SK-N-SH (cell line): ENCODE results near the gene IRGQ. TPM values are rescaled to one million over a fixed set of nuclear protein-coding genes. Genes with fewer than 3 reads are reported as not detected.

ENCODE experiments used
- CTCF ChIA-PET: fragments of 300-600, 350-600 bp; formaldehyde crosslinking; extraction: SDS; loops from one replicate; lab custom pipeline; 2021; lab: Yijun Ruan, JAX
- POLR2A ChIA-PET: fragments of 350-600 bp; sonication (Branson Sonifier 250); formaldehyde crosslinking; extraction: SDS; loops from one replicate; lab custom pipeline; 2020; ENCODE audit warnings: antibody characterized with exemption, inconsistent platforms; lab: Yijun Ruan, JAX
- DNase-seq: peaks from one replicate; pipeline ENCODE4 v3.0.0; 2012
- H2AFZ ChIP-seq: fragments of 200-600 bp; sonication (generic); 2 replicates; pipeline ENCODE4 v1.8.1; 2016; ENCODE audit warnings: antibody characterized with exemption, mild to moderate bottlenecking, low read depth
- H3F3A ChIP-seq: fragments of 200-600 bp; sonication (generic); replicated peaks from 2 replicates; pipeline ENCODE3; 2016; ENCODE audit warnings: antibody characterized with exemption, mild to moderate bottlenecking; ENCODE audit not compliant: insufficient read depth
- H3K27ac ChIP-seq, 2 experiments: fragments of 200-500 bp in 1 of 2; fragments of 200-600 bp in 1 of 2; sonication (Bioruptor generic) in 1 of 2; sonication (generic), shearing (Covaris generic) in 1 of 2; 2 replicates each; pipeline versions ENCODE4 v1.5.1 to v1.6.1; 2014 to 2016; ENCODE audit warnings: low read depth in 2 of 2, inconsistent platforms in 1 of 2, low read length in 1 of 2, mild to moderate bottlenecking in 1 of 2, mixed read lengths in 1 of 2
- H3K27me3 ChIP-seq: fragments of 200-600 bp; sonication (generic), shearing (Covaris generic); 2 replicates; pipeline ENCODE4 v1.6.1; 2016; ENCODE audit warnings: mixed run types; ENCODE audit not compliant: insufficient read depth
- H3K36me3 ChIP-seq, 2 experiments: fragments of 200-500 bp in 1 of 2; fragments of 200-600 bp in 1 of 2; sonication (Bioruptor generic) in 1 of 2; sonication (generic) in 1 of 2; replicated peaks in 1 of 2; 2 replicates each; pipeline versions ENCODE3 to v1.5.1; 2014 to 2016; ENCODE audit warnings: low read length in 1 of 2, mild to moderate bottlenecking in 1 of 2; ENCODE audit not compliant: insufficient read depth in 2 of 2, control insufficient read depth in 1 of 2
- H3K4me1 ChIP-seq, 2 experiments: fragments of 200-500 bp in 1 of 2; fragments of 200-600 bp in 1 of 2; sonication (Bioruptor generic) in 1 of 2; sonication (generic), shearing (Covaris generic) in 1 of 2; 2 replicates each; pipeline versions ENCODE4 v1.5.1 to v1.6.1; 2014 to 2016; ENCODE audit warnings: low read depth in 1 of 2, low read length in 1 of 2, mixed run types in 1 of 2; ENCODE audit not compliant: insufficient read depth in 2 of 2, control insufficient read depth in 1 of 2
- H3K4me2 ChIP-seq: fragments of 200-600 bp; sonication (generic), shearing (Covaris generic); 2 replicates; pipeline ENCODE4 v1.6.1; 2017; ENCODE audit warnings: mixed run types
- H3K4me3 ChIP-seq, 2 experiments: fragments of 200-500 bp in 1 of 2; fragments of 200-600 bp in 1 of 2; sonication (Bioruptor generic) in 1 of 2; sonication (generic), shearing (Covaris generic) in 1 of 2; 2 replicates each; pipeline versions ENCODE4 v1.5.1 to v1.8.1; 2014 to 2016; ENCODE audit warnings: low read depth in 2 of 2, inconsistent platforms in 1 of 2, low read length in 1 of 2, mild to moderate bottlenecking in 1 of 2, mixed read lengths in 1 of 2, moderate library complexity in 1 of 2
- H3K79me2 ChIP-seq: fragments of 200-600 bp; sonication (generic); 2 replicates; pipeline ENCODE4 v1.8.1; 2017; ENCODE audit warnings: mild to moderate bottlenecking; ENCODE audit not compliant: insufficient read depth
- H3K9ac ChIP-seq: fragments of 200-600 bp; sonication (generic); 2 replicates; pipeline ENCODE4 v1.6.1; 2017; ENCODE audit warnings: mixed run types
- H3K9me2 ChIP-seq: fragments of 200-600 bp; sonication (generic); 2 replicates; pipeline ENCODE4 v1.6.1; 2017; ENCODE audit warnings: mixed run types
- H3K9me3 ChIP-seq: fragments of 200-600 bp; sonication (generic); 2 replicates; pipeline ENCODE4 v1.6.1; 2017; ENCODE audit warnings: mixed run types, mild to moderate bottlenecking, moderate library complexity
- H4K20me1 ChIP-seq: fragments of 200-600 bp; sonication (generic); 2 replicates; pipeline ENCODE4 v1.6.1; 2017; ENCODE audit warnings: mild to moderate bottlenecking, mixed run types; ENCODE audit not compliant: insufficient read depth
- CHD2 ChIP-seq: fragments of 150-350 bp; IDR thresholded peaks from 2 replicates; pipeline ENCODE4 v1.6.1; 2018; ENCODE audit warnings: low read length; ENCODE audit not compliant: partially characterized antibody
- EP300 ChIP-seq, 2 experiments: IDR thresholded peaks; 2 replicates each; pipeline versions ENCODE4 v1.4.0 to v1.6.1; 2012; ENCODE audit warnings: borderline replicate concordance in 1 of 2, low read depth in 1 of 2, low read length in 1 of 2
- EZH2phosphoT487 ChIP-seq: fragments of 200-600 bp; sonication (generic); IDR thresholded peaks from 2 replicates; pipeline ENCODE4 v1.6.1; 2017; ENCODE audit warnings: low read depth, mixed run types, mild to moderate bottlenecking, antibody characterized with exemption, moderate library complexity, borderline replicate concordance
- FOXJ3 ChIP-seq: sonication (generic); formaldehyde crosslinking; IDR thresholded peaks from 2 replicates; pipeline ENCODE4 v1.5.1; 2020; ENCODE audit warnings: mild to moderate bottlenecking, missing genetic modification reagents
- FOXM1 ChIP-seq: IDR thresholded peaks from 2 replicates; pipeline ENCODE4 v1.4.0; 2012; ENCODE audit warnings: low read depth, mild to moderate bottlenecking
- GABPA ChIP-seq: IDR thresholded peaks from 2 replicates; pipeline ENCODE4 v1.4.0; 2012; ENCODE audit warnings: low read depth, mild to moderate bottlenecking
- GATA2 ChIP-seq: sonication (generic); formaldehyde crosslinking; IDR thresholded peaks from 2 replicates; pipeline ENCODE4 v1.5.0; 2020; ENCODE audit warnings: mild to moderate bottlenecking, missing genetic modification reagents
- MEF2A ChIP-seq: IDR thresholded peaks from 2 replicates; pipeline ENCODE4 v1.4.0; 2012; ENCODE audit warnings: low read depth, borderline replicate concordance
- POLR2AphosphoS5 ChIP-seq: IDR thresholded peaks from 2 replicates; pipeline ENCODE4 v1.6.1; 2012; ENCODE audit warnings: low read depth, low read length
- RAD21 ChIP-seq: IDR thresholded peaks from 2 replicates; pipeline ENCODE4 v1.6.1; 2012; ENCODE audit warnings: mild to moderate bottlenecking, low read length
- RFX5 ChIP-seq: IDR thresholded peaks from 2 replicates; pipeline ENCODE4 v1.6.1; 2012; ENCODE audit warnings: mild to moderate bottlenecking, improper control_type of control experiment, low read length
- RXRA ChIP-seq: IDR thresholded peaks from 2 replicates; pipeline ENCODE4 v1.4.0; 2012; ENCODE audit warnings: low read depth, mild to moderate bottlenecking, borderline replicate concordance
- SIN3A ChIP-seq: IDR thresholded peaks from 2 replicates; pipeline ENCODE4 v1.6.1; 2012; ENCODE audit warnings: low read depth, mild to moderate bottlenecking, low read length, moderate library complexity, borderline replicate concordance
- TCF12 ChIP-seq: IDR thresholded peaks from 2 replicates; pipeline ENCODE4 v1.4.0; 2012
- YY1 ChIP-seq: IDR thresholded peaks from 2 replicates; pipeline ENCODE4 v1.4.0; 2012; ENCODE audit warnings: low read depth, mild to moderate bottlenecking
- WGBS: methylation state at CpG from one replicate; pipeline ENCODE4 v1.1.6; 2017; ENCODE audit warnings: low lambda C conversion rate; 5-methylcytosine and 5-hydroxymethylcytosine counted together
- polyA plus RNA-seq, 3 experiments: library from polyadenylated mRNA; depleted of rRNA; stranded (reverse); fragments of >200 nt; gene quantifications; 2 replicates each; pipeline ENCODE4 v1.2.3, GENCODE V29; 2012
- TF ChIP-seq, protein P1 (sequence below): IDR thresholded peaks from 2 replicates; pipeline ENCODE4 v1.4.0; 2012; ENCODE audit warnings: low read depth, borderline replicate concordance
- TF ChIP-seq, protein P2 (sequence below): IDR thresholded peaks from 2 replicates; pipeline ENCODE4 v1.6.1; 2012; ENCODE audit warnings: mild to moderate bottlenecking, low read depth, low read length, moderate library complexity
- TF ChIP-seq, protein P3 (sequence below): IDR thresholded peaks from 2 replicates; pipeline ENCODE4; 2012

Gene IRGQ
- polyA plus RNA-seq, 1 of the 3 experiments (the other 2 are of a cell fraction), result 8.4 TPM

DNA sequence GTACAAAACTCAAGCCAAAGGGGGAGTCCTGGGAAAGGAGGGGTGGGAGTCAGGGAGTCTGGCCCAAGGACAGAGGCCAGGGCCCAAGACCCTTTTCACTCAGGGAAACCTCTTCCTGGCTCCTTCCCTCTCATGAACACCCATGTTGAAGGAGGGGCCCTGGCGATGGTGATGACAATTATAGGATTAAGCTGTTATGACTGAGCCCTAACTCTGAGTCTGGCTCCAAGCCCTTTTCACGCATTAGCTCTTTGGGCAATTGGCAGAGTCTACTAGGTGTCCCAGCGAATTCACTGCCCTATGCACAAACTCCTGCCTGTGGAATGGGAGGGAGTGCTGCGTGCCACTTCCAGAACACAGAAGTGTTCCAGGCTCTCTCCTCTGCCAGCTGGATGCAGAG lies 42.3 kb downstream of the IRGQ start:
- POLR2A ChIA-PET, result no interaction called here
- H2AFZ ChIP-seq, result no peak overlapping the region
- no peak overlapping the region for H3K4me2 ChIP-seq
- no peak overlapping the region for H3K4me3 ChIP-seq
- H3K36me3 ChIP-seq, result peaks cover 22 to 46% of the 10 kb centered on the region in 2 experiments
- H3K27ac ChIP-seq, result no peak overlapping the region; a peak in 1 of 4 replicates
- TF ChIP-seq FOXJ3 (CRISPR knock-in tag) (no peak), EZH2phosphoT487 (no peak), RAD21 (no peak), YY1 (no peak), GATA2 (no peak)
- TF ChIP-seq, protein P1, sequence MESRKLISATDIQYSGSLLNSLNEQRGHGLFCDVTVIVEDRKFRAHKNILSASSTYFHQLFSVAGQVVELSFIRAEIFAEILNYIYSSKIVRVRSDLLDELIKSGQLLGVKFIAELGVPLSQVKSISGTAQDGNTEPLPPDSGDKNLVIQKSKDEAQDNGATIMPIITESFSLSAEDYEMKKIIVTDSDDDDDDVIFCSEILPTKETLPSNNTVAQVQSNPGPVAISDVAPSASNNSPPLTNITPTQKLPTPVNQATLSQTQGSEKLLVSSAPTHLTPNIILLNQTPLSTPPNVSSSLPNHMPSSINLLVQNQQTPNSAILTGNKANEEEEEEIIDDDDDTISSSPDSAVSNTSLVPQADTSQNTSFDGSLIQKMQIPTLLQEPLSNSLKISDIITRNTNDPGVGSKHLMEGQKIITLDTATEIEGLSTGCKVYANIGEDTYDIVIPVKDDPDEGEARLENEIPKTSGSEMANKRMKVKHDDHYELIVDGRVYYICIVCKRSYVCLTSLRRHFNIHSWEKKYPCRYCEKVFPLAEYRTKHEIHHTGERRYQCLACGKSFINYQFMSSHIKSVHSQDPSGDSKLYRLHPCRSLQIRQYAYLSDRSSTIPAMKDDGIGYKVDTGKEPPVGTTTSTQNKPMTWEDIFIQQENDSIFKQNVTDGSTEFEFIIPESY, result no peak
- no peaks in the 10 kb centered on the region for H3K9me2 ChIP-seq
- H4K20me1 ChIP-seq, result no peaks in the 10 kb centered on the region
- CTCF ChIA-PET, result interaction anchor here (1.6 to 8.5 kb wide), 9 partner anchors 10 to 107 kb away, joined by 5 to 104 read pairs (median 11); partner anchors contain the start of genes IRGQ, PINLYP, XRCC1 and ZNF575
- H3K9me3 ChIP-seq, result no peaks in the 10 kb centered on the region
- peaks cover 24% of the 10 kb centered on the region for H3F3A ChIP-seq
- 90% methylated on average over 4 of the region's 4 CpGs for WGBS
- H3K79me2 ChIP-seq, result no peaks in the 10 kb centered on the region; the same call in 1 of the 2 replicates
- no peak overlapping the region for H3K9ac ChIP-seq
- DNase-seq, result no peak
- no peaks in the 10 kb centered on the region for H3K27me3 ChIP-seq
- H3K4me1 ChIP-seq, result no peaks in the 10 kb centered on the region

DNA sequence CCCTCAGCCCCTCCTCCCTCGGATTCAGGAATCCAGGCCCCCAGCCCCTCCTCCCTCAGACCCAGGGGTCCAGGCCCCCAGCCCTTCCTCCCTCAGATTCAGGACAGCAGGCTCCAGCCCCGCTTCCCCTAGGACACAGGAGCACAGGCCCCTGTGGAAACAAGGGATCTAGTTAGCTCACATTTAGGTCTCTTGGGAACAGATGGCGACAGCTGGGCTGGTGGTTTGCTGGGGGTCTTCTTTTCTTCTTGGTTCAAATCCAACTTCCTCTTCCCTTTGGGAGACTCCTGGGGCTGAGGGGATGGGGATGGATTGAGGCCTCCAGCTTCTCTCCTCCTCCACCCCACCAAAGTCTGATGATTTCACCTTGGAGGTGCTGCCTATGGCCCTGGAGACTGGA lies 43.3 kb downstream of the IRGQ start:
- Histone ChIP-seq H3K9ac (no peak overlapping the region), H3K79me2 (no peaks in the 10 kb centered on the region; the same call in 1 of the 2 replicates), H3K4me1 (no peaks in the 10 kb centered on the region), H3K4me3 (no peak overlapping the region), H2AFZ (no peak overlapping the region), H4K20me1 (no peaks in the 10 kb centered on the region), H3K9me2 (no peaks in the 10 kb centered on the region), H3K27me3 (no peaks in the 10 kb centered on the region), H3K4me2 (no peak overlapping the region), H3K27ac (no peak overlapping the region), H3K36me3 (peaks cover 18 to 46% of the 10 kb centered on the region in 2 experiments), H3K9me3 (no peaks in the 10 kb centered on the region), H3F3A (peaks cover 18% of the 10 kb centered on the region)
- ChIA-PET POLR2A (no interaction called here), CTCF (interaction anchor here (1.6 to 8.5 kb wide), 4 partner anchors 23 to 106 kb away, joined by 5 to 104 read pairs (median 26); partner anchors contain the start of genes IRGQ, PINLYP, XRCC1 and ZNF576)
- DNase-seq, result no peak
- WGBS, result 91% methylated on average over 1 of the region's 3 CpGs
- TF ChIP-seq MEF2A, result no peak
- TF ChIP-seq, protein P2, sequence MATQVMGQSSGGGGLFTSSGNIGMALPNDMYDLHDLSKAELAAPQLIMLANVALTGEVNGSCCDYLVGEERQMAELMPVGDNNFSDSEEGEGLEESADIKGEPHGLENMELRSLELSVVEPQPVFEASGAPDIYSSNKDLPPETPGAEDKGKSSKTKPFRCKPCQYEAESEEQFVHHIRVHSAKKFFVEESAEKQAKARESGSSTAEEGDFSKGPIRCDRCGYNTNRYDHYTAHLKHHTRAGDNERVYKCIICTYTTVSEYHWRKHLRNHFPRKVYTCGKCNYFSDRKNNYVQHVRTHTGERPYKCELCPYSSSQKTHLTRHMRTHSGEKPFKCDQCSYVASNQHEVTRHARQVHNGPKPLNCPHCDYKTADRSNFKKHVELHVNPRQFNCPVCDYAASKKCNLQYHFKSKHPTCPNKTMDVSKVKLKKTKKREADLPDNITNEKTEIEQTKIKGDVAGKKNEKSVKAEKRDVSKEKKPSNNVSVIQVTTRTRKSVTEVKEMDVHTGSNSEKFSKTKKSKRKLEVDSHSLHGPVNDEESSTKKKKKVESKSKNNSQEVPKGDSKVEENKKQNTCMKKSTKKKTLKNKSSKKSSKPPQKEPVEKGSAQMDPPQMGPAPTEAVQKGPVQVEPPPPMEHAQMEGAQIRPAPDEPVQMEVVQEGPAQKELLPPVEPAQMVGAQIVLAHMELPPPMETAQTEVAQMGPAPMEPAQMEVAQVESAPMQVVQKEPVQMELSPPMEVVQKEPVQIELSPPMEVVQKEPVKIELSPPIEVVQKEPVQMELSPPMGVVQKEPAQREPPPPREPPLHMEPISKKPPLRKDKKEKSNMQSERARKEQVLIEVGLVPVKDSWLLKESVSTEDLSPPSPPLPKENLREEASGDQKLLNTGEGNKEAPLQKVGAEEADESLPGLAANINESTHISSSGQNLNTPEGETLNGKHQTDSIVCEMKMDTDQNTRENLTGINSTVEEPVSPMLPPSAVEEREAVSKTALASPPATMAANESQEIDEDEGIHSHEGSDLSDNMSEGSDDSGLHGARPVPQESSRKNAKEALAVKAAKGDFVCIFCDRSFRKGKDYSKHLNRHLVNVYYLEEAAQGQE, result no peak
- no peak for TF ChIP-seq EZH2phosphoT487
- no peak for TF ChIP-seq CHD2
- no peak for TF ChIP-seq RFX5
- TF ChIP-seq SIN3A, result no peak
- no peak for TF ChIP-seq EP300 (IDR thresholded peaks at IDR 0.05; ENCODE audit: borderline replicate concordance in 1 of 2, low read depth in 1 of 2, low read length in 1 of 2)
- no peak for TF ChIP-seq FOXM1
- TF ChIP-seq GABPA, result no peak
- no peak for TF ChIP-seq RXRA
- TF ChIP-seq, protein P3, sequence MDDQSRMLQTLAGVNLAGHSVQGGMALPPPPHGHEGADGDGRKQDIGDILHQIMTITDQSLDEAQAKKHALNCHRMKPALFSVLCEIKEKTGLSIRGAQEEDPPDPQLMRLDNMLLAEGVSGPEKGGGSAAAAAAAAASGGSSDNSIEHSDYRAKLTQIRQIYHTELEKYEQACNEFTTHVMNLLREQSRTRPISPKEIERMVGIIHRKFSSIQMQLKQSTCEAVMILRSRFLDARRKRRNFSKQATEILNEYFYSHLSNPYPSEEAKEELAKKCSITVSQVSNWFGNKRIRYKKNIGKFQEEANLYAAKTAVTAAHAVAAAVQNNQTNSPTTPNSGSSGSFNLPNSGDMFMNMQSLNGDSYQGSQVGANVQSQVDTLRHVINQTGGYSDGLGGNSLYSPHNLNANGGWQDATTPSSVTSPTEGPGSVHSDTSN, result no peak
- no peak for TF ChIP-seq TCF12
- TF ChIP-seq POLR2AphosphoS5, result no peak
- no peak for TF ChIP-seq GATA2
